Caco-2 (cell line): ENCODE results near the gene LAMC1. TPM values are rescaled to one million over a fixed set of nuclear protein-coding genes. Genes with fewer than 3 reads are reported as not detected.

ENCODE experiments used
- BruUV-seq: library from RNA; stranded (reverse); fragments of 400-500 nt; replicated peaks from 2 replicates; lab custom pipeline; 2021; lab: Mats Ljungman, UMichigan
- CTCF ChIA-PET: fragments of 300-600 bp; sonication (Branson Sonifier 250); formaldehyde crosslinking; loops from one replicate; lab custom pipeline; 2022; ENCODE audit warnings: antibody characterized with exemption; lab: Charles Lee
- POLR2A ChIA-PET: fragments of 300-600 bp; sonication (Branson Sonifier 250); formaldehyde crosslinking; loops from one replicate; lab custom pipeline; 2022; ENCODE audit warnings: antibody characterized with exemption; lab: Charles Lee
- DNase-seq, 2 experiments: peaks; one replicate each; pipeline versions ENCODE4 v3.0.0 to v3.0.0-alpha.2; 2020 to 2022
- H3K27me3 ChIP-seq: replicated peaks from 2 replicates; pipeline ENCODE4 v1.6.0; 2011; ENCODE audit warnings: low read length; ENCODE audit not compliant: control insufficient read depth, insufficient read depth
- H3K36me3 ChIP-seq: 2 replicates; pipeline ENCODE4 v1.5.1; 2011; ENCODE audit warnings: low read length; ENCODE audit not compliant: control insufficient read depth, insufficient read depth
- H3K4me1 ChIP-seq: fragments of 250-450 bp; sonication (Bioruptor Pico); 2 replicates; pipeline ENCODE4 v1.5.1; 2020; ENCODE audit warnings: mild to moderate bottlenecking
- H3K4me3 ChIP-seq: 2 replicates; pipeline ENCODE4 v1.5.1; 2011; ENCODE audit warnings: low read depth, mild to moderate bottlenecking, control low read depth, low read length
- H3K9me3 ChIP-seq: fragments of 250-450 bp; sonication (Bioruptor Pico); 2 replicates; pipeline ENCODE4 v1.5.1; 2020; ENCODE audit warnings: mild to moderate bottlenecking, moderate library complexity
- H3K27ac Mint-ChIP-seq: one replicate; pipeline ENCODE4 v1.8.0; 2022; ENCODE audit warnings: mixed read lengths; ENCODE audit not compliant: unreplicated experiment
- H3K27me3 Mint-ChIP-seq: one replicate; pipeline ENCODE4 v1.8.0; 2022; ENCODE audit warnings: mixed read lengths; ENCODE audit not compliant: insufficient read depth, unreplicated experiment
- H3K36me3 Mint-ChIP-seq: one replicate; pipeline ENCODE4 v1.8.0; 2022; ENCODE audit warnings: mild to moderate bottlenecking, mixed read lengths; ENCODE audit not compliant: insufficient read depth, unreplicated experiment
- H3K4me1 Mint-ChIP-seq: one replicate; pipeline ENCODE4 v1.8.0; 2022; ENCODE audit warnings: low read depth, mixed read lengths; ENCODE audit not compliant: unreplicated experiment
- H3K4me3 Mint-ChIP-seq: one replicate; pipeline ENCODE4 v1.8.0; 2022; ENCODE audit warnings: mild to moderate bottlenecking, moderate library complexity, mixed read lengths; ENCODE audit not compliant: unreplicated experiment
- H3K9me3 Mint-ChIP-seq: one replicate; pipeline ENCODE4 v1.8.0; 2022; ENCODE audit warnings: mixed read lengths; ENCODE audit not compliant: unreplicated experiment
- intact Hi-C: fragments of 100-400 bp; cut with micrococcal nuclease; formaldehyde crosslinking; loops from one replicate; pipeline ENCODE4 v1.10.0; 2022; ENCODE audit not compliant: unreplicated experiment
- total RNA-seq: library from RNA; stranded (reverse); gene quantifications from 2 replicates; pipeline ENCODE4 v1.2.3, GENCODE V29; 2022
- TF ChIP-seq, protein P1 (sequence below), 2 experiments: fragments of 200-600 bp in 1 of 2; IDR thresholded peaks; 1 replicate in 1 of 2; 2 replicates in 1 of 2; pipeline versions ENCODE4 v1.5.1 to v1.8.0; 2011 to 2022; ENCODE audit warnings: antibody characterized with exemption in 1 of 2, control low read depth in 1 of 2, inconsistent platforms in 1 of 2, low read depth in 1 of 2, low read length in 1 of 2, mild to moderate bottlenecking in 1 of 2, moderate library complexity in 1 of 2; ENCODE audit not compliant: insufficient read depth in 1 of 2, severe bottlenecking in 1 of 2, unreplicated experiment in 1 of 2

LAMC1 gene
- total RNA-seq, 1 experiment from 2014 or later: 323 TPM

DNA sequence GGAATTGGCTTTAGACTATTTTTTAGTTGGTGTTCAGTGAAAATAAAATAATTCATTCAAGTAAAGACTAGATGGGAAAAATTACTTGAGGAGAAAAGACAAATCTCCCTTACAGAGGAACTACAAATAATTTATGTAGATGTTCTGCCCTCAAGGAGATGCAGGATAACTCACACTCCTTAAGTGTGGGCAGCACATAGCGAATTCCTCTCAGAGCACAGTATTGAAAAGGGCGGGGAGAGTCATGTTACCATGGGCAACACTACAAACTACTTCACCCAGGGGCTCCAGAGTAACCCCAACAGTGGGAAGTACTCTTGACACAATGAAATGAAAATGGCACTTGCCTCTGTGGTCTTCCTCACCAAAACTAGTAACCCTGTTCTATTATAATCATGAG is 142.2 kb downstream of the LAMC1 start:
- H3K27me3 ChIP-seq: no peaks in the 10 kb centered on the region
- ChIA-PET POLR2A (no interaction called here), CTCF (no interaction called here)
- H3K36me3 ChIP-seq: no peaks in the 10 kb centered on the region
- TF ChIP-seq, protein P1, sequence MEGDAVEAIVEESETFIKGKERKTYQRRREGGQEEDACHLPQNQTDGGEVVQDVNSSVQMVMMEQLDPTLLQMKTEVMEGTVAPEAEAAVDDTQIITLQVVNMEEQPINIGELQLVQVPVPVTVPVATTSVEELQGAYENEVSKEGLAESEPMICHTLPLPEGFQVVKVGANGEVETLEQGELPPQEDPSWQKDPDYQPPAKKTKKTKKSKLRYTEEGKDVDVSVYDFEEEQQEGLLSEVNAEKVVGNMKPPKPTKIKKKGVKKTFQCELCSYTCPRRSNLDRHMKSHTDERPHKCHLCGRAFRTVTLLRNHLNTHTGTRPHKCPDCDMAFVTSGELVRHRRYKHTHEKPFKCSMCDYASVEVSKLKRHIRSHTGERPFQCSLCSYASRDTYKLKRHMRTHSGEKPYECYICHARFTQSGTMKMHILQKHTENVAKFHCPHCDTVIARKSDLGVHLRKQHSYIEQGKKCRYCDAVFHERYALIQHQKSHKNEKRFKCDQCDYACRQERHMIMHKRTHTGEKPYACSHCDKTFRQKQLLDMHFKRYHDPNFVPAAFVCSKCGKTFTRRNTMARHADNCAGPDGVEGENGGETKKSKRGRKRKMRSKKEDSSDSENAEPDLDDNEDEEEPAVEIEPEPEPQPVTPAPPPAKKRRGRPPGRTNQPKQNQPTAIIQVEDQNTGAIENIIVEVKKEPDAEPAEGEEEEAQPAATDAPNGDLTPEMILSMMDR (IDR thresholded peaks at IDR 0.05; ENCODE audit: insufficient read depth in 1 of 2, low read depth in 1 of 2, low read length in 1 of 2, severe bottlenecking in 1 of 2, unreplicated experiment in 1 of 2): no peak
- no TSS peak for BruUV-seq
- no peaks in the 10 kb centered on the region for H3K27me3 Mint-ChIP-seq
- H3K9me3 ChIP-seq: no peaks in the 10 kb centered on the region
- no peak for DNase-seq
- H3K4me1 Mint-ChIP-seq: no peaks in the 10 kb centered on the region
- H3K27ac Mint-ChIP-seq: no peak overlapping the region
- no peaks in the 10 kb centered on the region for H3K9me3 Mint-ChIP-seq
- intact Hi-C loops: no loop called here
- H3K4me3 Mint-ChIP-seq: no peak overlapping the region
- H3K4me3 ChIP-seq: no peak overlapping the region
- H3K36me3 Mint-ChIP-seq: peaks cover 2% of the 10 kb centered on the region
- peaks cover 15% of the 10 kb centered on the region for H3K4me1 ChIP-seq

DNA sequence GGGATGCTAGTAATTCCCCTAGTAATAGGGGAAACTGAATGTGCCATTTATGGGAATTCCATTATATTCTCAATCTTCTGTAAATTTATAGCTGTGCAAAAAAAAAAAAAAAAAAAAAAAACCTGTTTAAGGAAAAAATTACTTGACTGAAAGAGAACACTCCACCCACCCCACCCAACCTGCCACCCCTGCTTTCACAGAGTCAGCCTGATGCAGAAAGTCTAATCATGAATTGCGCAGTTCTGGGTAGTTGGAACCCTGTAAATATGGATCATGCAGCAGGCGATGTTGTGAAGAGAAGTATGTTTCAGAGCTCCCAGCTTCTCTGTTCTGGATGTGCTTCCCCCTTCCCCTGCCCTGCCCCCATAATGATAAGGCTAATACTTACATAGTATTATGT is 143.2 kb downstream of the LAMC1 start:
- no peak overlapping the region for H3K27ac Mint-ChIP-seq
- H3K9me3 ChIP-seq: no peaks in the 10 kb centered on the region
- ChIA-PET POLR2A (interaction anchor here (0.7 kb wide), 1 partner anchor 402 kb away, joined by 4 read pairs; no protein-coding TSS in a partner anchor), CTCF (interaction anchor here (0.8 kb wide), 1 partner anchor 62 kb away, joined by 3 read pairs; no protein-coding TSS in a partner anchor)
- BruUV-seq: no TSS peak
- intact Hi-C loops: no loop called here
- no peak for DNase-seq
- H3K27me3 ChIP-seq: no peaks in the 10 kb centered on the region
- TF ChIP-seq, protein P1 (IDR thresholded peaks at IDR 0.05; ENCODE audit: insufficient read depth in 1 of 2, low read depth in 1 of 2, low read length in 1 of 2, severe bottlenecking in 1 of 2, unreplicated experiment in 1 of 2): no peak
- H3K36me3 ChIP-seq: no peaks in the 10 kb centered on the region
- no peak overlapping the region for H3K4me3 ChIP-seq
- no peaks in the 10 kb centered on the region for H3K36me3 Mint-ChIP-seq
- H3K4me1 Mint-ChIP-seq: no peaks in the 10 kb centered on the region
- peaks cover 13% of the 10 kb centered on the region for H3K4me1 ChIP-seq
- H3K4me3 Mint-ChIP-seq: no peak overlapping the region
- no peaks in the 10 kb centered on the region for H3K27me3 Mint-ChIP-seq
- no peaks in the 10 kb centered on the region for H3K9me3 Mint-ChIP-seq

DNA sequence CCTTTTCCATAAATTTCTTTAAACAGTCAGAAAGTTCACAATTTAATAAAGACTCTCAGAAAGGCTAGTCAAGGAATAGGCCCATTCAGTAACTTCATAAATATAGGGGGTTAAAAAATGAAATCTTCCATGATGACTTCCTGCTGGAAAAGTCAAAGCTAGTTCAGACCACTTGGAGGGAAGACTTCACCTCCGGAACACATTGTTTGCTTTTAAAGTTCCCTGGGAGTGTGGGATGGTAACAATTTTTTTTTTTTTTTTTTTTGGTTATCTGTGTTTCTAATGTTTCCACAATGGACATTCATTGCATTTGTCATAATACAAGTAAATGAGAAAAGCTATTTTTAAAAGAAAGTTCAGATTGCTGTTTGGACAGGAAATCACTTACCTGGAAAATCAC is 144.5 kb downstream of the LAMC1 start:
- intact Hi-C loops: no loop called here
- no peaks in the 10 kb centered on the region for H3K36me3 Mint-ChIP-seq
- TF ChIP-seq, protein P1 (IDR thresholded peaks at IDR 0.05; ENCODE audit: insufficient read depth in 1 of 2, low read depth in 1 of 2, low read length in 1 of 2, severe bottlenecking in 1 of 2, unreplicated experiment in 1 of 2): no peak
- DNase-seq: no peak
- H3K27me3 Mint-ChIP-seq: no peaks in the 10 kb centered on the region
- Histone ChIP-seq H3K27me3 (no peaks in the 10 kb centered on the region), H3K4me1 (peaks cover 13% of the 10 kb centered on the region), H3K36me3 (no peaks in the 10 kb centered on the region), H3K9me3 (no peaks in the 10 kb centered on the region), H3K4me3 (no peak overlapping the region)
- no peaks in the 10 kb centered on the region for H3K9me3 Mint-ChIP-seq
- no peaks in the 10 kb centered on the region for H3K4me1 Mint-ChIP-seq
- ChIA-PET CTCF (no interaction called here), POLR2A (no interaction called here)
- BruUV-seq: no TSS peak
- no peak overlapping the region for H3K4me3 Mint-ChIP-seq
- no peak overlapping the region for H3K27ac Mint-ChIP-seq
